ENCODE results near the gene SLC25A22.

Gene SLC25A22

GRCh38 chr11:746289-747157, 51.6 kb downstream of the SLC25A22 start:
- DNase-seq (ENCODE audit: low spot score): peak; percentile 41

GRCh38 chr11:745428-745827, 52.7 kb downstream of the SLC25A22 start:
- no peak for DNase-seq (ENCODE audit: low spot score)

GRCh38 chr11:742571-743201, 55.4 kb downstream of the SLC25A22 start:
- DNase-seq (ENCODE audit: low spot score): no peak

GRCh38 chr11:742156-742546, 55.9 kb downstream of the SLC25A22 start:
- DNase-seq (ENCODE audit: low spot score): no peak

Data from GM03348 (cell line).